ENCODE measurements around the gene SYCP2L. TPM values are rescaled to one million over a fixed set of nuclear protein-coding genes. Genes with fewer than 3 reads are reported as not detected.

The SYCP2L gene
- total and polyA plus RNA-seq, 9 of the 15 experiments (the other 6 are each of a cell fraction or from before 2014, with no cell fraction given) = 12.4 to 46.9 (median 22.0) TPM

DNA sequence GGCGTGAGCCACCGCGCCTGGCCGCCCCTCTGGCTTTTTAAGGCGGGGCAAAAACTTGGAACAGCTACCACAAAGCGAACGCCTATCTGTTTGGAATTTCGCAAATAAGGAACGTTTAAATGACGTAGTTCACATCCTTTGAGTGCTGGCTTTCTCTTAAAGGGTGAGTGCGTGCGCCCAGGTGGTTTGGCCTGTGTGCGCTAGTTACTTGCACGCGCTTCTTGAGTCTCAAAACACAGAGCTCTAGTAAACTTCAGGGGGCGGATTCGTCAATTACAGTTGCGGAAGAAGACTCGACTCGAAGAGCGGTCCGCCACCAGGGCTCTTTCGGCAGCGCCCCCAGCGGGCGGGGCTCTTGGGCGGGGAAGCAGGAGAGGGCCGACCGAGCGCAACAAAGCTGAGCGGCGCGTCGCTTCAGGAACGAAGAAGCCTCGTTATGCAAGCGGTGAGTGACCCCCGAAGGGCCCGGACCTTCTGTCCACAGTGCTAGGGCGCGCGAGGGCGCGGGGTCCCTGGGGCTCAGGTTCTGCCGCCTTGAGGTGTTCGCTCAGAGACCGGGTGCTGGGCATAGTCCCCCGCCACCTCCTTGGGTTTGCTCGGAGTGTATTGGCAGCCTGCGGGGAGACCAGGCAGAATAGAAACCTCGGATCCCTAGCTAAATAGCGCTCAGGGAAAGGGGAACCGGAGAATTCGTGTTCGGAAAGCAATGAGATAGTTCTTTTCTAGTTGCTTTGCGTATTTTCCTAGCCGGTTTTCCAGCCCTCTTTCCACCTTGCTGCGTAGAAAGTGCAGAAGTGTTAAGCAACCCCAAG, at the start of gene SYCP2L (continued):
- TF ChIP-seq BCLAF1 (IDR thresholded peaks at IDR 0.05; ENCODE audit: borderline replicate concordance in 1 of 2, control insufficient read depth in 1 of 2, low read depth in 2 of 2, low read length in 1 of 2) (0 out of 4 replicates have a peak, but pooled peaks of 1 of the 2 experiments have one; percentile 88), SRSF3 (IDR thresholded peaks at IDR 0.05; ENCODE audit: insufficient read depth, low read length) (no peak), HNRNPLL (IDR thresholded peaks at IDR 0.05; ENCODE audit: low read depth, low read length, poor library complexity, severe bottlenecking) (peak; percentile 95), RFX5 (IDR thresholded peaks at IDR 0.05; ENCODE audit: low read depth, low read length) (no peak), FUS (optimal IDR thresholded peaks at IDR 0.05; ENCODE audit: low read depth, low read length) (no peak), POLR2A (conservative IDR thresholded peaks at IDR 0.05) (peak; percentile 97), NR2C1 (IDR thresholded peaks at IDR 0.05) (no peak; the same call in 1 of the 2 replicates), NR2C1 (tag; IDR thresholded peaks at IDR 0.05) (peak; percentile 34; the same call in 1 of the 2 replicates), HDAC6 (IDR thresholded peaks at IDR 0.05; ENCODE audit: low read depth, low read length) (no peak), SOX6 (IDR thresholded peaks at IDR 0.05) (peak; percentile 76; the same call in 1 of the 2 replicates), KDM4B (IDR thresholded peaks at IDR 0.05; ENCODE audit: borderline replicate concordance in 2 of 2, low read depth in 1 of 2) (peak in 1 of 2 experiments; percentile 81; a peak in 1 of 4 replicates), JUND (IDR thresholded peaks at IDR 0.05; ENCODE audit: borderline replicate concordance, low read depth, low read length) (peak; percentile 56), JUND (tag; IDR thresholded peaks at IDR 0.05; ENCODE audit: borderline replicate concordance, low read depth, low read length) (0 out of 3 replicates have a peak, but pooled peaks have one; percentile 13), PTTG1 (tag; IDR thresholded peaks at IDR 0.05; ENCODE audit: low read depth) (no peak), ZNF57 (CRISPR knock-in tag; IDR thresholded peaks at IDR 0.05) (no peak), PCBP2 (IDR thresholded peaks at IDR 0.05; ENCODE audit: low read depth, low read length, poor library complexity, severe bottlenecking) (no peak), GABPB2 (CRISPR knock-in tag; conservative IDR thresholded peaks at IDR 0.05) (no peak), DEAF1 (CRISPR knock-in tag; IDR thresholded peaks at IDR 0.05) (no peak), BRD4 (IDR thresholded peaks at IDR 0.05) (no peak), NRF1 (conservative IDR thresholded peaks at IDR 0.05 in 1 of 2, IDR thresholded peaks at IDR 0.05 in 1 of 2) (peak; percentile 70 to 75), NCOR1 (IDR thresholded peaks at IDR 0.05) (no peak)
- TF ChIP-seq, protein P1, sequence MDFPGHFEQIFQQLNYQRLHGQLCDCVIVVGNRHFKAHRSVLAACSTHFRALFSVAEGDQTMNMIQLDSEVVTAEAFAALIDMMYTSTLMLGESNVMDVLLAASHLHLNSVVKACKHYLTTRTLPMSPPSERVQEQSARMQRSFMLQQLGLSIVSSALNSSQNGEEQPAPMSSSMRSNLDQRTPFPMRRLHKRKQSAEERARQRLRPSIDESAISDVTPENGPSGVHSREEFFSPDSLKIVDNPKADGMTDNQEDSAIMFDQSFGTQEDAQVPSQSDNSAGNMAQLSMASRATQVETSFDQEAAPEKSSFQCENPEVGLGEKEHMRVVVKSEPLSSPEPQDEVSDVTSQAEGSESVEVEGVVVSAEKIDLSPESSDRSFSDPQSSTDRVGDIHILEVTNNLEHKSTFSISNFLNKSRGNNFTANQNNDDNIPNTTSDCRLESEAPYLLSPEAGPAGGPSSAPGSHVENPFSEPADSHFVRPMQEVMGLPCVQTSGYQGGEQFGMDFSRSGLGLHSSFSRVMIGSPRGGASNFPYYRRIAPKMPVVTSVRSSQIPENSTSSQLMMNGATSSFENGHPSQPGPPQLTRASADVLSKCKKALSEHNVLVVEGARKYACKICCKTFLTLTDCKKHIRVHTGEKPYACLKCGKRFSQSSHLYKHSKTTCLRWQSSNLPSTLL (IDR thresholded peaks at IDR 0.05) = no peak
